H1 (cell line): ENCODE results near the gene SLC13A4. TPM values are rescaled to one million over a fixed set of nuclear protein-coding genes. Genes with fewer than 3 reads are reported as not detected.

Source experiments
- CTCF ChIA-PET: fragments of 300-600 bp; sonication (Branson Sonifier 250); formaldehyde crosslinking; loops from one replicate; lab custom pipeline; 2021; ENCODE audit not compliant: partially characterized antibody; lab: Charles Lee
- POLR2A ChIA-PET: fragments of 300-600 bp; sonication (Branson Sonifier 250); formaldehyde crosslinking; loops from one replicate; lab custom pipeline; 2021; ENCODE audit warnings: inconsistent platforms; ENCODE audit not compliant: partially characterized antibody; lab: Charles Lee
- DNase-seq, 2 experiments: peaks; one replicate each; pipeline versions ENCODE4 v3.0.0 to v3.0.0-alpha.2; 2010 to 2022; ENCODE audit warnings: low spot score in 2 of 2, low read depth in 1 of 2, mixed read lengths in 1 of 2
- FAIRE-seq: peaks from 2 replicates; lab custom pipeline; 2011; peaks lifted over from hg19 to GRCh38; lab: Jason Lieb, UNC
- H2AFZ ChIP-seq: 2 replicates; pipeline ENCODE4 v1.8.1; 2012; ENCODE audit warnings: low read length, inconsistent platforms
- H2AK5ac ChIP-seq: 2 replicates; pipeline ENCODE4 v1.6.1; 2013; ENCODE audit warnings: low read depth, low read length
- H2BK120ac ChIP-seq: replicated peaks from 2 replicates; pipeline ENCODE3; 2013; ENCODE audit warnings: low read depth, low read length, inconsistent platforms
- H2BK12ac ChIP-seq: 2 replicates; pipeline ENCODE4 v1.6.1; 2013; ENCODE audit warnings: low read depth, low read length
- H2BK15ac ChIP-seq: 2 replicates; pipeline ENCODE4 v1.6.1; 2013; ENCODE audit warnings: low read length
- H2BK20ac ChIP-seq: 2 replicates; pipeline ENCODE4 v1.6.1; 2013; ENCODE audit warnings: low read length
- H2BK5ac ChIP-seq: 2 replicates; pipeline ENCODE4 v1.6.1; 2013; ENCODE audit warnings: low read depth, low read length
- H3K14ac ChIP-seq: 2 replicates; pipeline ENCODE4 v1.6.1; 2013; ENCODE audit warnings: inconsistent platforms; ENCODE audit not compliant: insufficient read length
- H3K18ac ChIP-seq: 2 replicates; pipeline ENCODE4 v1.6.1; 2013; ENCODE audit warnings: low read length; ENCODE audit errors: extremely low read depth
- H3K23ac ChIP-seq: 2 replicates; pipeline ENCODE4 v1.6.1; 2013; ENCODE audit warnings: inconsistent platforms; ENCODE audit not compliant: insufficient read length
- H3K23me2 ChIP-seq: 2 replicates; pipeline ENCODE4 v1.6.1; 2013; ENCODE audit warnings: low read depth, low read length
- H3K27ac ChIP-seq: 2 replicates; pipeline ENCODE4 v1.6.1; 2011; ENCODE audit warnings: low read depth, low read length, inconsistent platforms
- H3K27me3 ChIP-seq, 4 experiments: replicated peaks in 1 of 4; 1 replicate in 1 of 4; 2 replicates in 3 of 4; pipeline versions ENCODE4 v1.6.1 to v1.8.1; 2011 to 2013; ENCODE audit warnings: low read length in 3 of 4, mild to moderate bottlenecking in 3 of 4, inconsistent platforms in 2 of 4, mixed read lengths in 2 of 4, moderate library complexity in 1 of 4; ENCODE audit not compliant: control insufficient read depth in 3 of 4, insufficient read depth in 3 of 4; ENCODE audit errors: extremely low read depth in 1 of 4
- H3K36me3 ChIP-seq, 4 experiments: 2 replicates each; pipeline versions ENCODE4 v1.6.1 to v1.8.1; 2011 to 2013; ENCODE audit warnings: mild to moderate bottlenecking in 4 of 4, low read length in 3 of 4, moderate library complexity in 2 of 4, control low read depth in 1 of 4, inconsistent platforms in 1 of 4; ENCODE audit not compliant: insufficient read depth in 4 of 4, control insufficient read depth in 2 of 4
- H3K4ac ChIP-seq: replicated peaks from 2 replicates; pipeline ENCODE3; 2013; ENCODE audit warnings: low read length, low read depth, mixed read lengths, inconsistent platforms; ENCODE audit not compliant: insufficient read length
- H3K4me1 ChIP-seq, 4 experiments: replicated peaks in 1 of 4; 1 replicate in 1 of 4; 2 replicates in 3 of 4; pipeline versions ENCODE4 v1.6.1 to v1.8.1; 2011 to 2013; ENCODE audit warnings: low read length in 3 of 4, inconsistent platforms in 2 of 4, mixed read lengths in 1 of 4; ENCODE audit not compliant: insufficient read depth in 4 of 4, control insufficient read depth in 3 of 4
- H3K4me2 ChIP-seq, 2 experiments: 2 replicates each; pipeline versions ENCODE4 v1.6.1 to v1.8.1; 2011 to 2013; ENCODE audit warnings: low read depth in 2 of 2, low read length in 2 of 2, control low read depth in 1 of 2, inconsistent platforms in 1 of 2, mild to moderate bottlenecking in 1 of 2; ENCODE audit not compliant: insufficient read depth in 1 of 2
- H3K4me3 ChIP-seq, 4 experiments: fragments of 200-600, 300-600 bp in 1 of 4; sonication (generic), shearing (Covaris generic), sonication (Bioruptor Twin) in 1 of 4; 2 replicates each; pipeline versions ENCODE4 v1.5.1 to v1.8.1; 2011 to 2016; ENCODE audit warnings: low read length in 4 of 4, low read depth in 3 of 4, control low read depth in 2 of 4, inconsistent platforms in 2 of 4, mild to moderate bottlenecking in 2 of 4, mixed read lengths in 1 of 4, moderate library complexity in 1 of 4; ENCODE audit not compliant: insufficient read depth in 2 of 4; ENCODE audit errors: extremely low read depth in 1 of 4
- H3K56ac ChIP-seq: replicated peaks from 2 replicates; pipeline ENCODE3; 2013; ENCODE audit warnings: low read depth, mild to moderate bottlenecking, mixed read lengths, low read length, inconsistent platforms; ENCODE audit not compliant: insufficient read length
- H3K79me1 ChIP-seq: 2 replicates; pipeline ENCODE4 v1.6.1; 2013; ENCODE audit warnings: low read depth, low read length, control low read depth
- H3K79me2 ChIP-seq, 2 experiments: 2 replicates each; pipeline versions ENCODE4 v1.6.1 to v1.8.1; 2012 to 2013; ENCODE audit warnings: low read length in 2 of 2, mild to moderate bottlenecking in 2 of 2, inconsistent platforms in 1 of 2; ENCODE audit not compliant: insufficient read depth in 2 of 2, control insufficient read depth in 1 of 2
- H3K9ac ChIP-seq, 4 experiments: replicated peaks in 1 of 4; 1 replicate in 1 of 4; 2 replicates in 3 of 4; pipeline versions ENCODE4 v1.6.1 to v1.8.1; 2011 to 2013; ENCODE audit warnings: low read depth in 3 of 4, low read length in 3 of 4, control low read depth in 2 of 4, mild to moderate bottlenecking in 2 of 4, moderate library complexity in 2 of 4, inconsistent platforms in 1 of 4; ENCODE audit errors: extremely low read depth in 1 of 4
- H3K9me3 ChIP-seq, 2 experiments: 2 replicates each; pipeline versions ENCODE4 v1.6.1 to v1.8.1; 2012 to 2013; ENCODE audit warnings: mild to moderate bottlenecking in 2 of 2, moderate library complexity in 2 of 2, control low read depth in 1 of 2, inconsistent platforms in 1 of 2, low read depth in 1 of 2, low read length in 1 of 2, mixed read lengths in 1 of 2; ENCODE audit not compliant: insufficient read depth in 2 of 2
- H4K20me1 ChIP-seq, 2 experiments: replicated peaks in 1 of 2; 2 replicates each; pipeline versions ENCODE3 to v1.8.1; 2011 to 2013; ENCODE audit warnings: inconsistent platforms in 2 of 2, low read length in 2 of 2, mild to moderate bottlenecking in 1 of 2; ENCODE audit not compliant: insufficient read depth in 2 of 2, control insufficient read depth in 1 of 2
- H4K5ac ChIP-seq: 2 replicates; pipeline ENCODE4 v1.6.1; 2013; ENCODE audit warnings: low read length, low read depth, mixed read lengths, inconsistent platforms; ENCODE audit not compliant: insufficient read length
- H4K8ac ChIP-seq: 2 replicates; pipeline ENCODE4 v1.8.0; 2013; ENCODE audit warnings: mild to moderate bottlenecking, moderate library complexity, low read length, inconsistent platforms; ENCODE audit not compliant: insufficient read depth; ENCODE audit errors: extremely low read depth
- H4K91ac ChIP-seq: replicated peaks from 2 replicates; pipeline ENCODE3; 2013; ENCODE audit warnings: low read length, mixed read lengths, inconsistent platforms; ENCODE audit not compliant: insufficient read length
- CEBPB ChIP-seq: IDR thresholded peaks from 2 replicates; pipeline ENCODE4 v1.6.1; 2012; ENCODE audit warnings: low read depth, low read length
- FOSL1 ChIP-seq: IDR thresholded peaks from 2 replicates; pipeline ENCODE4 v1.6.1; 2011; ENCODE audit warnings: mild to moderate bottlenecking, low read depth, low read length, moderate library complexity; ENCODE audit not compliant: insufficient read depth
- KDM5A ChIP-seq: fragments of 200-600 bp; IDR thresholded peaks from 2 replicates; pipeline ENCODE4 v1.7.1; 2012; ENCODE audit warnings: mild to moderate bottlenecking, low read length, inconsistent platforms, mixed read lengths
- RFX5 ChIP-seq: IDR thresholded peaks from 2 replicates; pipeline ENCODE4 v1.6.1; 2011; ENCODE audit warnings: low read depth, low read length, improper control_type of control experiment, borderline replicate concordance
- SP1 ChIP-seq: IDR thresholded peaks from 2 replicates; pipeline ENCODE4 v1.6.1; 2011; ENCODE audit warnings: low read depth, low read length
- SRF ChIP-seq: IDR thresholded peaks from 2 replicates; pipeline ENCODE4 v1.6.1; 2011; ENCODE audit warnings: mild to moderate bottlenecking, low read depth, low read length, moderate library complexity
- WGBS, 2 experiments: shearing (Covaris generic) in 1 of 2; methylation state at CpG; one replicate each; pipeline versions ENCODE4 v1.1.6 to v1.1.7; 2013 to 2015; ENCODE audit warnings: low lambda C conversion rate in 2 of 2, mixed read lengths in 2 of 2, inconsistent platforms in 1 of 2, low coverage in 1 of 2, missing lambda C conversion rate in 1 of 2; ENCODE audit not compliant: insufficient replicate concordance in 2 of 2, insufficient coverage in 1 of 2, insufficient read length in 1 of 2; ENCODE audit errors: extremely low coverage in 1 of 2, missing lambda C conversion rate in 1 of 2; 5-methylcytosine and 5-hydroxymethylcytosine counted together
- polyA plus RNA-seq, 7 experiments: library from polyadenylated mRNA; depleted of rRNA in 3 of 7; stranded (reverse) in 5 of 7; unstranded in 2 of 7; fragments of >200 nt in 5 of 7; fragments of 200-250 nt in 2 of 7; gene quantifications; 1 replicate in 5 of 7; 2 replicates in 1 of 7; 4 replicates in 1 of 7; pipeline versions ENCODE4 v1.2.1 to v1.2.3, GENCODE V29; 2011 to 2013; ENCODE audit warnings: missing spikeins in 2 of 7, mixed read lengths in 2 of 7
- total RNA-seq: library from RNA; stranded (reverse); fragmentation: NEBNext Ultra II Directional; extraction: Animal tissue kit (Norgen Biotek cat#: 25700); gene quantifications from 2 replicates; pipeline ENCODE4 v1.2.1, GENCODE V29; 2021

The SLC13A4 gene
- total and polyA plus RNA-seq, 2 of the 8 experiments (the other 6 are each of a cell fraction or from before 2014, with no cell fraction given), result 3.9 to 7.5 TPM

DNA sequence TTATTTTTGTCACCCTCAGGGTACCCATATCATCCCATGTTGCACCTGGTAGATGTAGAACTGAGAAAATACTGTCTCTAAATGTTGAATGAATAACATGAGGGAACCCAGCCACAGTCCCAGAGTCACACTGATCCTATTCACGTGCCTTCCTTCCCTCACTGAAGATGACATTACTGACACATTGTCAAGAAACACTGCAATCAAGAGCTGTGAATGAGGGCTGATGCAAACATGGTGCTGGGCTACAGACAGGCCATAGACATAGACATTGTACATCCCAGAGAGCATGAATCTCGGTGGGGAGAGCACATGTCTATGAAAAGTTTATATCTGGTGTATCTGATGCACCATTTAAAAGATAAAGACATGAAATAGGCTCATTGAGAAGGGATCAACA lies 9.8 kb downstream of the SLC13A4 start:
- Histone ChIP-seq H3K36me3 (no peaks in the 10 kb centered on the region), H3K9ac (no peak overlapping the region)
- CTCF ChIA-PET, result interaction anchor here (0.6 to 10.7 kb wide), 11 partner anchors 6 to 290 kb away, joined by 3 to 110 read pairs (median 5); partner anchors contain the start of genes SLC13A4 and STMP1

More for the DNA sequence above, 9.8 kb downstream of the SLC13A4 start:
- Histone ChIP-seq H2BK20ac (no peak overlapping the region), H3K9me3 (no peaks in the 10 kb centered on the region), H3K23me2 (peaks cover 6% of the 10 kb centered on the region; the same call in 1 of the 2 replicates), H2BK12ac (no peak overlapping the region), H2BK5ac (no peak overlapping the region), H2AK5ac (no peak overlapping the region), H3K56ac (no peak overlapping the region), H4K5ac (no peak overlapping the region), H3K4me1 (peaks cover 0 to 8% (median under 1%) of the 10 kb centered on the region in 4 experiments; a peak in 2 of 7 replicates), H3K4me2 (no peak overlapping the region), H3K27me3 (no peaks in the 10 kb centered on the region), H4K91ac (no peak overlapping the region), H4K20me1 (peaks cover 0 to 5% of the 10 kb centered on the region in 2 experiments), H3K14ac (no peak overlapping the region), H4K8ac (no peak overlapping the region), H3K4ac (no peak overlapping the region), H3K27ac (no peak overlapping the region), H2BK120ac (no peak overlapping the region), H3K23ac (no peak overlapping the region)
- DNase-seq (no peak), FAIRE-seq (no peak)
- POLR2A ChIA-PET, result interaction anchor here (0.9 kb wide), 1 partner anchor 11 kb away, joined by 4 read pairs; no protein-coding TSS in a partner anchor
- no peak for TF ChIP-seq FOSL1
- no peak for TF ChIP-seq KDM5A
- no peak for TF ChIP-seq SP1
- no peak for TF ChIP-seq RFX5
- no peak for TF ChIP-seq CEBPB
- TF ChIP-seq SRF, result no peak
- TF ChIP-seq, all 59 proteins: peak for 0
- Histone ChIP-seq H3K18ac (no peak overlapping the region), H3K79me2 (no peaks in the 10 kb centered on the region), H2BK15ac (no peak overlapping the region), H3K79me1 (no peaks in the 10 kb centered on the region), H3K4me3 (no peak overlapping the region), H2AFZ (no peak overlapping the region)
- WGBS, 2 experiments, result 62% methylated on average over 2 of the region's 2 CpGs; no CpG with 5 or more reads in 1 of the 2 experiments
